Rectal smooth muscle tissue (tissue), 1 donor: ENCODE measurements around the gene IDS.
"Not testable (repeated sequence)": the region's sequence is repeated elsewhere in the genome, so short reads cannot be mapped to it uniquely, and the experiment has no call there.

Experiments used
- H3K27ac ChIP-seq: one replicate; pipeline ENCODE4 v1.7.0; 2013; ENCODE audit warnings: low read depth, low read length, inconsistent platforms
- H3K27me3 ChIP-seq: one replicate; pipeline ENCODE4 v1.7.0; 2013; ENCODE audit warnings: low read length; ENCODE audit not compliant: control insufficient read depth, insufficient read depth
- H3K36me3 ChIP-seq: one replicate; pipeline ENCODE4 v1.7.0; 2013; ENCODE audit warnings: low read length; ENCODE audit not compliant: control insufficient read depth, insufficient read depth
- H3K4me1 ChIP-seq: one replicate; pipeline ENCODE4 v1.7.0; 2013; ENCODE audit warnings: low read length; ENCODE audit not compliant: control insufficient read depth, insufficient read depth
- H3K4me3 ChIP-seq: one replicate; pipeline ENCODE4 v1.7.0; 2013; ENCODE audit warnings: low read length
- H3K9ac ChIP-seq: one replicate; pipeline ENCODE4 v1.7.0; 2013; ENCODE audit warnings: low read length

IDS gene, protein sequence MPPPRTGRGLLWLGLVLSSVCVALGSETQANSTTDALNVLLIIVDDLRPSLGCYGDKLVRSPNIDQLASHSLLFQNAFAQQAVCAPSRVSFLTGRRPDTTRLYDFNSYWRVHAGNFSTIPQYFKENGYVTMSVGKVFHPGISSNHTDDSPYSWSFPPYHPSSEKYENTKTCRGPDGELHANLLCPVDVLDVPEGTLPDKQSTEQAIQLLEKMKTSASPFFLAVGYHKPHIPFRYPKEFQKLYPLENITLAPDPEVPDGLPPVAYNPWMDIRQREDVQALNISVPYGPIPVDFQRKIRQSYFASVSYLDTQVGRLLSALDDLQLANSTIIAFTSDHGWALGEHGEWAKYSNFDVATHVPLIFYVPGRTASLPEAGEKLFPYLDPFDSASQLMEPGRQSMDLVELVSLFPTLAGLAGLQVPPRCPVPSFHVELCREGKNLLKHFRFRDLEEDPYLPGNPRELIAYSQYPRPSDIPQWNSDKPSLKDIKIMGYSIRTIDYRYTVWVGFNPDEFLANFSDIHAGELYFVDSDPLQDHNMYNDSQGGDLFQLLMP

GRCh38 chrX:149504915-149505651 is at the start of gene IDS:
Gene IDS (minus strand): TSS chrX:149505306. CDS start chrX:149505137, 169 bp downstream.
- H3K27me3 ChIP-seq = no peaks in the 10 kb centered on the region
- peak within 1 kb of the TSS; percentile 92 for H3K27ac ChIP-seq
- peaks cover 6% of the 10 kb centered on the region for H3K36me3 ChIP-seq
- H3K9ac ChIP-seq = peak within 1 kb of the TSS; percentile 74
- H3K4me1 ChIP-seq = no peaks in the 10 kb centered on the region
- peak within 1 kb of the TSS; percentile 76 for H3K4me3 ChIP-seq

- not testable (repeated sequence) for H3K4me1 ChIP-seq, H3K27me3 ChIP-seq, H3K27ac ChIP-seq, H3K4me3 ChIP-seq, H3K9ac ChIP-seq, H3K36me3 ChIP-seq
These were observed 46.8 kb upstream of the IDS start for GRCh38 chrX:149551939-149552248.

- H3K27ac ChIP-seq, H3K36me3 ChIP-seq, H3K4me1 ChIP-seq, H3K9ac ChIP-seq, H3K4me3 ChIP-seq, H3K27me3 ChIP-seq: not testable (repeated sequence)
These were observed 46.3 kb upstream of the IDS start for GRCh38 chrX:149551245-149551938.

GRCh38 chrX:149550454-149550853 is 45.3 kb upstream of the IDS start:
- H3K36me3 ChIP-seq, H3K4me3 ChIP-seq, H3K27ac ChIP-seq, H3K27me3 ChIP-seq, H3K4me1 ChIP-seq, H3K9ac ChIP-seq: not testable (repeated sequence)

DNA sequence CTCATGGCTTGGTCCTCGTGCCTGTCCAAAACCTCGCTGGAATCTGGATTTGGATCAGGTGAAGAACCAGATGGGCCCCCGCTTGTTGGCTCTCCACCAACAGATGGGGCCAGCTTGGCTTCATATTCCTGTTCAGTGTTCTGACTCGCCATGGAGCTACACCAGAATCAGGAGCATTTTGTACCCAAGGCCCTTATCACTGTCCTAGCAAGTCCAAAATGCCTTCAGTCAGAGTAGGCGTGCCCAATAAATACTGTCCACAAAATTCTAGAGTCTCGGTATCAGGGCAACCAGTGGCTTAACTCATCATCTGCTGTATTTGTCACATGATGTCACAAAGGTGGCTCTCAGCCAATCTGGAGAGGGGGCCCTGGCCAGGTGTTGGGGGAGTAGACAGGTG is 44.6 kb upstream of the IDS start, which contains the start of gene HSFX3:
TSS of gene HSFX3 (minus strand) at position 224 of the 400 bp plus-strand sequence. CDS start at position 152, 72 bp downstream.
- not testable (repeated sequence) for H3K4me1 ChIP-seq

DNA sequence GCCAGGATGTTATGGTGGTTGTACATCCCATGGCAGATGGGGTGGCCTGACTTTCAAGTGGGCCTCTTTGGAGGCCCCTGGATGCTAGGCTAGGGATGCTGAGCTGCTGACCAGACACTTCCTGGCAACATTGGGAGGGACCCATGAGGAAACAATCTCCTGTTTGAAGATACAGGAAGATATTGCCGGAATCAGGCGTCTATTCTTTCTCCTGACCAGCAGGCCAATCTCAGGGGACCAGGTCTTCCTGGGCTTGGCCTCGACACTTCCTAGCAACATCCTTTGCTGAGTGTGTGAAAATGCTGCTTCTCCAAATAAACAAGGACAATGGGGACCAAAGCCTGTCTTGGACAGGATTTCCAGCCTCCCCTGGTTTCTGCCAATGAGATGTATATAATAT is 42.7 kb upstream of the IDS start:
- not testable (repeated sequence) for H3K9ac ChIP-seq, H3K4me1 ChIP-seq, H3K27me3 ChIP-seq, H3K27ac ChIP-seq, H3K36me3 ChIP-seq, H3K4me3 ChIP-seq

More for the DNA sequence above, 44.6 kb upstream of the IDS start, which contains the start of gene HSFX3:
- H3K27me3 ChIP-seq, H3K4me3 ChIP-seq, H3K36me3 ChIP-seq, H3K9ac ChIP-seq, H3K27ac ChIP-seq: not testable (repeated sequence)

- H3K9ac ChIP-seq, H3K4me3 ChIP-seq, H3K36me3 ChIP-seq, H3K27me3 ChIP-seq, H3K27ac ChIP-seq, H3K4me1 ChIP-seq: not testable (repeated sequence)
These were observed 41.9 kb upstream of the IDS start for GRCh38 chrX:149546962-149547361.

- H3K4me1 ChIP-seq, H3K36me3 ChIP-seq, H3K9ac ChIP-seq, H3K27me3 ChIP-seq, H3K27ac ChIP-seq, H3K4me3 ChIP-seq: not testable (repeated sequence)
These were observed 40.7 kb upstream of the IDS start for GRCh38 chrX:149545545-149546543.

DNA sequence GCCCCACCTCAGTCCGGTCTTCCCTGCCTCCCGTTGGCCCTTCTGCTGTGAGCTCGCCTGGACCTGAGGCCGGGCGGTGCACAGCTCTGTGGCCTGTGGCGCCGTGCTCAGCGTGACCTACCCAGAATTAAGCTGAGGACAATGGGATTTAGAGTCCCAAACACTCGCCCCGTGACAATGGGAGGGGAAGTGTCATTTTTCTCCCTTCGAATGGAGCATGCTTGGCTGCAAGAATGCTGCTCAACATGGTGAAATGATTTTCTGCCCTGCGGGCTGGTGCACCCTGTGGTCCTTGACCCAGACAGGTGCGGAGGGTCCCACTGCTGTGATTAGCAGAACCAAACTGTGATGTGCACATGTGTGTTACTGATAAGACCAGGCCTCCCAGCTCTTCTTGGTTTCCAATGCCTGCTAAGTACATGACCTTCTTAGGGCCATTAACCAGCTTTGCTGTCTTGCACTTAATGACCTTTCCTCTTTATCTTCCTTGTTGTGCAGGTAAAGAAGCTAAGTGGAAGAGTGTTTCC is 36.5 kb upstream of the IDS start:
- Histone ChIP-seq H3K27me3 (no peaks in the 10 kb centered on the region), H3K4me3 (peak overlapping the region; percentile 71), H3K9ac (peak overlapping the region; percentile 29), H3K27ac (no peak overlapping the region), H3K36me3 (no peaks in the 10 kb centered on the region), H3K4me1 (no peaks in the 10 kb centered on the region)

DNA sequence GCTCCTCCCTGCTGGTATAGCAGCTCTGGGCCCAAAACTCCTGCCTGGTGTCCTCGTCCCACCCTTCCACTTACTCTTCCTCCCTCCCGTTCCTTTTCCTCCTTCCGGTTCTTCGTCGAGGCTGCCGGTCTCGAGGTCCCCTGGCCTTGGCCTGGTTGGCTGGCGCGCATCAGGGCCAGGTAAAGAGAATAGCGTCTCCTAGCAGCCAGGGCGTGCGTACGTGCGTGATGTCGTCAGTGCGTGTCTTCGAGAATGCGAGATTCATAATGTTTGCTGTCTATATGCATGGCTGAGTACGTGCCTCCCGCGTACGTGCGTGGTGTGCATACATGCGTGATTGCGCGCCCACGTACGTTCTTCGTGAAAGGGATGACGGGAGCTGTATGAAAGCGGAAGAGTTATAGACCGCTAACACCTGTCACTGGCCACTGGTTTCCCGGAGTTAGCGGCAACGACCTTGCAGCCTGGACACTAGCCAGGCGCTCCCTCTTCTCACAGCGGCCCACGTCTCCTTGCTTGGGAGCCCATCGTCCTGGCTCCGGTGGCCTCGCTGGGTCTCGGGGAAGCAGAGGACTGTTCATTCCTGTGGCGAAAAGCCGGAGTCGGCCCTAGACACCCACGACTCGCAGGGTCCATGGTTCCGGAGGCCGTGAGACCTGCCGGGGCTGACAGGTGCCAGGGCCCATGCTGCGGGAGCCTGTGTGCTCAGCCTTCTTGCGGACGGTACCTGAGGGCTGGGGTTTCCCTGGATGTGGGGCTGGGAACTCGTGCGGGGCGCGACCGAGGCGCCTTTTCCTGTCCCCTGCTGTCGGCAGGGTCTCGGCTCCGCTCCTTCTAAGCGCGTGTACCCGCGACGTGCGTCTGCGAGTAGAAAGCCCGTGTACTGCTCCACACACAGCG is 35.8 kb upstream of the IDS start, which contains the start of gene EOLA1:
TSS of gene EOLA1 (plus strand) at position 392 of the 900 bp plus-strand sequence. CDS start 4,619 bp downstream, outside the sequence.
- Histone ChIP-seq H3K36me3 (no peaks in the 10 kb centered on the region), H3K4me1 (no peaks in the 10 kb centered on the region), H3K27me3 (no peaks in the 10 kb centered on the region), H3K4me3 (peak within 1 kb of the TSS; percentile 71), H3K9ac (peak within 1 kb of the TSS; percentile 29), H3K27ac (peak within 1 kb of the TSS; percentile 88)
